ENCODE data around the gene HOXC13. TPM values are rescaled to one million over a fixed set of nuclear protein-coding genes. Genes with fewer than 3 reads are reported as not detected.

HOXC13 gene
- total RNA-seq, 2 donors from 2014 or later: not detected

GRCh38 chr12:53951577-53952334 lies 13.1 kb downstream of the HOXC13 start:
- Histone ChIP-seq H3K9me3 (no peaks in the 10 kb centered on the region), H3K27ac (no peak overlapping the region), H3K36me3 (replicated peaks in 1 of 2; ENCODE audit: insufficient read depth in 1 of 2, low read depth in 2 of 2) (no peaks in the 10 kb centered on the region), H3K27me3 (peaks cover 3 to 70% of the 10 kb centered on the region in 2 donors), H3K4me1 (peaks cover 26% of the 10 kb centered on the region), H3K4me3 (no peak overlapping the region)
- no peak for TF ChIP-seq POLR2A (IDR thresholded peaks at IDR 0.05)
- no peak for TF ChIP-seq CTCF (IDR thresholded peaks at IDR 0.05)
- intact Hi-C loops (cut with DNase I): no loop called here
- WGBS, 2 donors: 4 to 8% methylated on average over 37 to 47 of the region's 47 CpGs
- ATAC-seq (no peak), DNase-seq (no peak)

GRCh38 chr12:53952335-53952694 lies 13.7 kb downstream of the HOXC13 start:
- TF ChIP-seq CTCF (IDR thresholded peaks at IDR 0.05): no peak
- no peak for TF ChIP-seq POLR2A (IDR thresholded peaks at IDR 0.05)
- ATAC-seq: no peak
- DNase-seq: no peak
- intact Hi-C loops (cut with DNase I): no loop called here
- no peak overlapping the region for H3K4me3 ChIP-seq
- H3K36me3 ChIP-seq (replicated peaks in 1 of 2; ENCODE audit: insufficient read depth in 1 of 2, low read depth in 2 of 2): no peaks in the 10 kb centered on the region
- H3K4me1 ChIP-seq: peaks cover 26% of the 10 kb centered on the region
- peaks cover 3 to 75% of the 10 kb centered on the region in 2 donors for H3K27me3 ChIP-seq
- WGBS, 2 donors: 10 to 12% methylated on average over 13 of the region's 13 CpGs
- H3K27ac ChIP-seq: no peak overlapping the region
- H3K9me3 ChIP-seq: no peaks in the 10 kb centered on the region

GRCh38 chr12:53952871-53953734 lies 14.5 kb downstream of the HOXC13 start:
- H3K36me3 ChIP-seq (replicated peaks in 1 of 2; ENCODE audit: insufficient read depth in 1 of 2, low read depth in 2 of 2): no peaks in the 10 kb centered on the region
- 8 to 9% methylated on average over 30 to 38 of the region's 38 CpGs for WGBS, 2 donors
- no peak for ATAC-seq
- peaks cover 3 to 81% of the 10 kb centered on the region in 2 donors for H3K27me3 ChIP-seq
- peaks cover 26% of the 10 kb centered on the region for H3K4me1 ChIP-seq
- no peaks in the 10 kb centered on the region for H3K9me3 ChIP-seq
- no peak overlapping the region for H3K27ac ChIP-seq
- TF ChIP-seq CTCF (IDR thresholded peaks at IDR 0.05) (no peak), POLR2A (IDR thresholded peaks at IDR 0.05) (no peak)
- H3K4me3 ChIP-seq: no peak overlapping the region
- no peak for DNase-seq
- intact Hi-C loops (cut with DNase I): no loop called here

- Histone ChIP-seq H3K27me3 (peaks cover 3 to 86% of the 10 kb centered on the region in 2 donors), H3K36me3 (replicated peaks in 1 of 2; ENCODE audit: insufficient read depth in 1 of 2, low read depth in 2 of 2) (no peaks in the 10 kb centered on the region), H3K9me3 (no peaks in the 10 kb centered on the region), H3K27ac (no peak overlapping the region), H3K4me1 (peaks cover 26% of the 10 kb centered on the region), H3K4me3 (no peak overlapping the region)
- WGBS, 2 donors: 5 to 7% methylated on average over 18 to 19 of the region's 19 CpGs
- DNase-seq: no peak
- ATAC-seq: no peak
- TF ChIP-seq POLR2A (IDR thresholded peaks at IDR 0.05) (no peak), CTCF (IDR thresholded peaks at IDR 0.05) (no peak)
- intact Hi-C loops (cut with DNase I): no loop called here
Measured at GRCh38 chr12:53953831-53954693, 15.4 kb downstream of the HOXC13 start.
